H1 (cell line): ENCODE measurements around the gene VWA5A.
"Not testable (repeated sequence)": the region's sequence is repeated elsewhere in the genome, so short reads cannot be mapped to it uniquely, and the experiment has no call there.

Source experiments
- CBX5 ChIP-seq: fragments of 300-800, 300-1000 bp; sonication (generic); IDR thresholded peaks from 2 replicates; pipeline ENCODE4 v1.7.1; 2016; ENCODE audit warnings: antibody characterized with exemption, low read length, low read depth
- CEBPB ChIP-seq: IDR thresholded peaks from 2 replicates; pipeline ENCODE4 v1.6.1; 2012; ENCODE audit warnings: low read depth, low read length
- EZH2 ChIP-seq: fragments of 200-600 bp; sonication (generic); IDR thresholded peaks from 2 replicates; pipeline ENCODE4 v1.7.1; 2012; ENCODE audit warnings: low read depth, mild to moderate bottlenecking, moderate library complexity, low read length, inconsistent platforms; ENCODE audit not compliant: severe bottlenecking
- GABPA ChIP-seq: IDR thresholded peaks from 2 replicates; pipeline ENCODE4 v1.6.1; 2011; ENCODE audit warnings: mild to moderate bottlenecking, low read length, moderate library complexity, borderline replicate concordance; ENCODE audit not compliant: insufficient read depth
- MAX ChIP-seq: IDR thresholded peaks from 2 replicates; pipeline ENCODE4 v1.6.1; 2012; ENCODE audit warnings: inconsistent platforms
- NRF1 ChIP-seq: IDR thresholded peaks from 2 replicates; pipeline ENCODE4 v1.6.1; 2011; ENCODE audit warnings: mild to moderate bottlenecking, low read depth, low read length, improper control_type of control experiment
- RNF2 ChIP-seq: fragments of 200-900, 300-1000 bp; sonication (generic); IDR thresholded peaks from 2 replicates; pipeline ENCODE4 v1.7.1; 2016; ENCODE audit warnings: borderline replicate concordance, low read depth, mild to moderate bottlenecking, antibody characterized with exemption, low read length; ENCODE audit not compliant: poor library complexity, severe bottlenecking; ENCODE audit errors: missing control alignments
- SP1 ChIP-seq: IDR thresholded peaks from 2 replicates; pipeline ENCODE4 v1.6.1; 2011; ENCODE audit warnings: low read depth, low read length
- TCF12 ChIP-seq: IDR thresholded peaks from 2 replicates; pipeline ENCODE4 v1.6.1; 2011; ENCODE audit warnings: low read depth, mild to moderate bottlenecking, low read length
- YY1 ChIP-seq: IDR thresholded peaks from 2 replicates; pipeline ENCODE4 v1.6.1; 2011; ENCODE audit warnings: low read depth, mild to moderate bottlenecking, low read length
- ZNF274 ChIP-seq: IDR thresholded peaks from 2 replicates; pipeline ENCODE4 v1.7.0; 2012; ENCODE audit warnings: low read length, borderline replicate concordance; ENCODE audit errors: extremely low read depth
- TF ChIP-seq, protein P1 (sequence below), 3 experiments: IDR thresholded peaks; 1 replicate in 2 of 3; 2 replicates in 1 of 3; pipeline versions ENCODE4 v1.5.1 to v1.6.1; 2011; ENCODE audit warnings: low read length in 3 of 3, mild to moderate bottlenecking in 3 of 3, inconsistent platforms in 2 of 3, low read depth in 1 of 3, moderate library complexity in 1 of 3; ENCODE audit not compliant: insufficient read depth in 1 of 3; ENCODE audit errors: control extremely low read depth in 1 of 3

GRCh38 chr11:124170315-124170714 lies 55.1 kb downstream of the VWA5A start:
- TF ChIP-seq ZNF274, TCF12, MAX, CEBPB, CBX5, GABPA, SP1, YY1, NRF1, EZH2, RNF2: not testable (repeated sequence)
- TF ChIP-seq, protein P1, sequence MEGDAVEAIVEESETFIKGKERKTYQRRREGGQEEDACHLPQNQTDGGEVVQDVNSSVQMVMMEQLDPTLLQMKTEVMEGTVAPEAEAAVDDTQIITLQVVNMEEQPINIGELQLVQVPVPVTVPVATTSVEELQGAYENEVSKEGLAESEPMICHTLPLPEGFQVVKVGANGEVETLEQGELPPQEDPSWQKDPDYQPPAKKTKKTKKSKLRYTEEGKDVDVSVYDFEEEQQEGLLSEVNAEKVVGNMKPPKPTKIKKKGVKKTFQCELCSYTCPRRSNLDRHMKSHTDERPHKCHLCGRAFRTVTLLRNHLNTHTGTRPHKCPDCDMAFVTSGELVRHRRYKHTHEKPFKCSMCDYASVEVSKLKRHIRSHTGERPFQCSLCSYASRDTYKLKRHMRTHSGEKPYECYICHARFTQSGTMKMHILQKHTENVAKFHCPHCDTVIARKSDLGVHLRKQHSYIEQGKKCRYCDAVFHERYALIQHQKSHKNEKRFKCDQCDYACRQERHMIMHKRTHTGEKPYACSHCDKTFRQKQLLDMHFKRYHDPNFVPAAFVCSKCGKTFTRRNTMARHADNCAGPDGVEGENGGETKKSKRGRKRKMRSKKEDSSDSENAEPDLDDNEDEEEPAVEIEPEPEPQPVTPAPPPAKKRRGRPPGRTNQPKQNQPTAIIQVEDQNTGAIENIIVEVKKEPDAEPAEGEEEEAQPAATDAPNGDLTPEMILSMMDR (IDR thresholded peaks at IDR 0.05; ENCODE audit: control extremely low read depth in 1 of 3, insufficient read depth in 1 of 3, low read depth in 1 of 3, low read length in 3 of 3) = not testable (repeated sequence)
